ENCODE data around the gene ZNF770.

DNA sequence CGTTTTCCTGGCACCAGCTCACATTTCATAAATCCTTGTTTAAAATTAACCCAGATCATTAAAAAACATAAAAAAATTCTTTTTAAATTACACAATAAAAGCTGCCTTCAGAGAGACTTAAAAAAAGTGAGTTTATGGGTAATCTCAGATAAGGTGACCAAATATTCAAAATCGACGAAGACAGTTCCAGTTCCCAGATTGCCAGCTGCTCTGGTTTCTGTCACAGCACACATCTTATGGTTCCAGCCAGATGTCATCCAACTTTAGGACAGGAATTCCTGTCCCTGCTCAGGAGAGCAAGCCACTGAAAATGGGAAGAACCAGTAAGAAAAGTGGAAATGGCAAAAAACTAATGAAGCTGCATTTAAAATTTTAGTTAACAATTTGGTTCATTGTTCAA, 15.8 kb upstream of the ZNF770 start:
- TF ChIP-seq, protein P1, sequence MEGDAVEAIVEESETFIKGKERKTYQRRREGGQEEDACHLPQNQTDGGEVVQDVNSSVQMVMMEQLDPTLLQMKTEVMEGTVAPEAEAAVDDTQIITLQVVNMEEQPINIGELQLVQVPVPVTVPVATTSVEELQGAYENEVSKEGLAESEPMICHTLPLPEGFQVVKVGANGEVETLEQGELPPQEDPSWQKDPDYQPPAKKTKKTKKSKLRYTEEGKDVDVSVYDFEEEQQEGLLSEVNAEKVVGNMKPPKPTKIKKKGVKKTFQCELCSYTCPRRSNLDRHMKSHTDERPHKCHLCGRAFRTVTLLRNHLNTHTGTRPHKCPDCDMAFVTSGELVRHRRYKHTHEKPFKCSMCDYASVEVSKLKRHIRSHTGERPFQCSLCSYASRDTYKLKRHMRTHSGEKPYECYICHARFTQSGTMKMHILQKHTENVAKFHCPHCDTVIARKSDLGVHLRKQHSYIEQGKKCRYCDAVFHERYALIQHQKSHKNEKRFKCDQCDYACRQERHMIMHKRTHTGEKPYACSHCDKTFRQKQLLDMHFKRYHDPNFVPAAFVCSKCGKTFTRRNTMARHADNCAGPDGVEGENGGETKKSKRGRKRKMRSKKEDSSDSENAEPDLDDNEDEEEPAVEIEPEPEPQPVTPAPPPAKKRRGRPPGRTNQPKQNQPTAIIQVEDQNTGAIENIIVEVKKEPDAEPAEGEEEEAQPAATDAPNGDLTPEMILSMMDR (IDR thresholded peaks at IDR 0.05) = no peak
- no peak for TF ChIP-seq POLR2A (IDR thresholded peaks at IDR 0.05)
